Measurements from ENCODE around the gene VPS16.

GRCh38 chr20:2817341-2817726 is 23.2 kb upstream of the VPS16 start:
- TF ChIP-seq CTCF (conservative IDR thresholded peaks at IDR 0.05; ENCODE audit: low read depth, low read length) (no peak), RCOR1 (IDR thresholded peaks at IDR 0.05; ENCODE audit: insufficient replicate concordance, low read length) (no peak), MAFK (IDR thresholded peaks at IDR 0.05; ENCODE audit: low read depth, low read length) (no peak), MXI1 (IDR thresholded peaks at IDR 0.05; ENCODE audit: borderline replicate concordance, low read depth, low read length) (no peak), CEBPB (IDR thresholded peaks at IDR 0.05; ENCODE audit: low read depth, low read length) (no peak), POLR2A (IDR thresholded peaks at IDR 0.05; ENCODE audit: low read depth, low read length) (no peak), USF2 (IDR thresholded peaks at IDR 0.05; ENCODE audit: low read depth, low read length) (no peak), RFX5 (IDR thresholded peaks at IDR 0.05; ENCODE audit: low read depth, low read length) (no peak)
